NCI-H2029 (cell line): Measurements from ENCODE around the gene KCTD5.
"Not testable (repeated sequence)": the region's sequence is repeated elsewhere in the genome, so short reads cannot be mapped to it uniquely, and the experiment has no call there.

ENCODE experiments used
- DNase-seq: peaks from one replicate; lab custom pipeline; 2025; lab: John Stamatoyannopoulos, UW

Gene KCTD5

GRCh38 chr16:2673066-2673999, 9.0 kb upstream of the KCTD5 start:
- peak; percentile 91 for DNase-seq

GRCh38 chr16:2675021-2675420, 7.3 kb upstream of the KCTD5 start:
- no peak for DNase-seq

- no peak for DNase-seq
These were observed 6.6 kb upstream of the KCTD5 start for GRCh38 chr16:2675714-2676113.

GRCh38 chr16:2676937-2677336, 5.4 kb upstream of the KCTD5 start:
- DNase-seq, result not testable (repeated sequence)

GRCh38 chr16:2678206-2678965, 3.9 kb upstream of the KCTD5 start:
- not testable (repeated sequence) for DNase-seq

GRCh38 chr16:2679902-2680301, 2.4 kb upstream of the KCTD5 start:
- not testable (repeated sequence) for DNase-seq

- not testable (repeated sequence) for DNase-seq
These were observed 2.0 kb upstream of the KCTD5 start for GRCh38 chr16:2680360-2680759.

- not testable (repeated sequence) for DNase-seq
These were observed 718 bp downstream of the KCTD5 start for GRCh38 chr16:2683041-2683440.

GRCh38 chr16:2686075-2686474, 3.8 kb downstream of the KCTD5 start:
- not testable (repeated sequence) for DNase-seq

- DNase-seq, result no peak
These were observed 4.7 kb downstream of the KCTD5 start for GRCh38 chr16:2686912-2687507.

- no peak for DNase-seq
These were observed 5.4 kb downstream of the KCTD5 start for GRCh38 chr16:2687531-2688308.

- DNase-seq, result not testable (repeated sequence)
These were observed 7.1 kb downstream of the KCTD5 start for GRCh38 chr16:2689422-2689821.

- no peak for DNase-seq
These were observed 7.9 kb downstream of the KCTD5 start for GRCh38 chr16:2689968-2690801.

- DNase-seq, result no peak
These were observed 8.5 kb downstream of the KCTD5 start for GRCh38 chr16:2690852-2691251.

GRCh38 chr16:2691491-2692248, 9.3 kb downstream of the KCTD5 start:
- no peak for DNase-seq

- DNase-seq, result peak; percentile 76
These were observed 10.1 kb downstream of the KCTD5 start for GRCh38 chr16:2692251-2692947.

GRCh38 chr16:2692948-2693651, 10.8 kb downstream of the KCTD5 start:
- DNase-seq, result no peak

- not testable (repeated sequence) for DNase-seq
These were observed 14.4 kb downstream of the KCTD5 start for GRCh38 chr16:2696601-2697250.
